Osteocyte (in vitro differentiated cells): ENCODE measurements around the gene EIF3I. TPM values are rescaled to one million over a fixed set of nuclear protein-coding genes. Genes with fewer than 3 reads are reported as not detected.

ENCODE experiments used
- DNase-seq: peaks from one replicate; pipeline ENCODE4 v3.0.0; 2021; ENCODE audit warnings: mixed read lengths; ENCODE audit not compliant: unreplicated experiment; ENCODE audit errors: extremely low spot score
- H3K27ac Mint-ChIP-seq: one replicate; pipeline ENCODE4 v1.8.0; 2021; ENCODE audit warnings: mild to moderate bottlenecking, mixed read lengths; ENCODE audit not compliant: unreplicated experiment
- H3K27me3 Mint-ChIP-seq: one replicate; pipeline ENCODE4 v1.8.0; 2021; ENCODE audit warnings: mixed read lengths; ENCODE audit not compliant: unreplicated experiment
- H3K36me3 Mint-ChIP-seq: one replicate; pipeline ENCODE4 v1.8.0; 2021; ENCODE audit warnings: mixed read lengths; ENCODE audit not compliant: unreplicated experiment
- H3K4me1 Mint-ChIP-seq: one replicate; pipeline ENCODE4 v1.8.0; 2021; ENCODE audit warnings: mixed read lengths; ENCODE audit not compliant: unreplicated experiment
- H3K4me3 Mint-ChIP-seq: one replicate; pipeline ENCODE4 v1.8.0; 2021; ENCODE audit warnings: mild to moderate bottlenecking, moderate library complexity, mixed read lengths; ENCODE audit not compliant: unreplicated experiment
- H3K9me3 Mint-ChIP-seq: one replicate; pipeline ENCODE4 v1.8.0; 2021; ENCODE audit warnings: mixed read lengths; ENCODE audit not compliant: unreplicated experiment
- CTCF ChIP-seq: fragments of 200-600 bp; sonication (generic); IDR thresholded peaks from 2 replicates; pipeline ENCODE4 v1.5.0; 2021; ENCODE audit warnings: antibody characterized with exemption, mild to moderate bottlenecking, moderate library complexity
- total RNA-seq: library from RNA; stranded (reverse); gene quantifications from 2 replicates; pipeline ENCODE4 v1.2.1, GENCODE V29; 2021

Gene EIF3I
- total RNA-seq, 1 donor from 2014 or later, result 163 TPM

DNA sequence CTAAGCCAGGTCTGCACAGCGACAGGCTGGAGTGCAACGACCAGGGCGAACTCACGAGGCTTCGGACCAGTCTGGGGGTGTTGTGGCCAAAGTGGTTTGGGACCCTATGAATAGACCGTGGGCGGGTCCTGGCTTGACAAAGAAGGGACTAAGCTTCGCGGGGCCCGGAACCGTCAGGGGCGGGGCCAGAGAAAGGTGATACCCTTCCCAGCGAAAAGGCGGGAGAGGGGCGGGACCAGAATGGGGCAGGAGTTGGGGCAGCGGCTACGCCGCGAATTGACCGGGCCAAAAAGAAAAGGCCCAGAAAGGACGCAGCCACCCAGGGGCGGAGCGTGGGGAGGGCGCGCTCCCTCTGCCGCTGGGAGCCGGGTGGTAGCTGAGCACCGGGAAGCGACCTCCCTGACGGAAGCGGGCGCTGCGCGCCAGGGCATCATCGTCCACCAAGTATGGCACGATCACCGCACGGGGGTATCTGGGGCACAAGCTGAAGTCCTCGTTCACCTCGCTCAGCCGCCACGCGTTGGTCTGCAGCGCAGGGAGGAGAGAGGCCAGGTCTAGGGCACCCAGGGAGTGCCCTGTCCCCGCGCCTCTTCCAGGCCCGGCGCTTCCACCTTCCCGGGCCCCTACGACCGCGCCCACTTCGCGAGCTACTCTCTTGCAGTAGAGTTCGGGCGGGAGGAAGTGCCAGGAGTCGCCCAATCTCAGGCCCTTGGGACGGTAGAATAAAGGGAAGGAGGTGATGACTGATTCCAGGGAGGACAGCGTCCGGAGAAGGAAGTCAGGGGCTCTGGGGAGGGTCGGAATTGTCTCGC, 18.1 kb downstream of the EIF3I start:
- no peaks in the 10 kb centered on the region for H3K36me3 Mint-ChIP-seq
- peaks cover 31% of the 10 kb centered on the region for H3K4me1 Mint-ChIP-seq

DNA sequence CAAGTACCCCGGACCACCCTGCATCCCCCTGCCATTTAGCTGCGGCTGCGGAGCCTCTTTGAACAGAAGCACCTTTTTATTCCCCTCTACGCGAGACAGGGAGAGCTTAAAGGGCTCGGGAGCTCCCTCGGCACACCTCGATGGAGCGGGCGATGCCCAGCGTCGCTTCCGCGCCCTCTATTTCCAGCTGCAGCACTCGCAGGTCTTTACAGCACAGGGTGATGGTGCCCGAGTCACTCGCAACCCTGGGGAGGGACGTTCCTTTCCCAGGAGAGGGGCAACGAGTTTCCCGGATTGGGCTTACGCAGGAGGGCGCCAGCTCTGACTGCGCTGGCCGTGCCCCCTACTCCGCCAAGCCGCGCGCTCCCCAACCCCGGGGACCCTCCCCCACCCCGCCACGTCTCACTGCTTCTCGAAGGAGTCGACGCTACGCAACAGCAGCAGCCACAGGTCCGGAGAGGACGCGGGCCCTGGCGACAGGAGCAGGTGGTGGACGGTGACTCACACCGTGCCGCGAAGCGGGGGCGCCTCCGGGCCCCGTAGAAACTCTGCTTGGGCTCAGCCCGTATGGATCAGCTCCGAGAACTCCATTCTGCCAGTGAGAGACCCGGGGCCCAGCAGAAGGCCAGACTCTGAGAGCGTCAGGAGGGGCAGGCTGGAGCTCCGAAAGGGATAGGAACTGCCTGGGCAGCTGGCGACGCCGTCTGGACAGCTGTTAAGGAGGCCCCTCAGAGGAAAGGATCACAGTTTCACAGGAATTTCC, 19.0 kb downstream of the EIF3I start:
- H3K4me3 Mint-ChIP-seq, result peak overlapping the region; percentile 88
- peaks cover 29% of the 10 kb centered on the region for H3K4me1 Mint-ChIP-seq
- peak overlapping the region; percentile 93 for H3K27ac Mint-ChIP-seq
- H3K36me3 Mint-ChIP-seq, result no peaks in the 10 kb centered on the region
- no peaks in the 10 kb centered on the region for H3K9me3 Mint-ChIP-seq
- no peak for TF ChIP-seq CTCF
- peak; percentile 86 for DNase-seq
- no peaks in the 10 kb centered on the region for H3K27me3 Mint-ChIP-seq

More for the DNA sequence above, 18.1 kb downstream of the EIF3I start:
- Mint-ChIP-seq H3K27me3 (no peaks in the 10 kb centered on the region), H3K9me3 (no peaks in the 10 kb centered on the region), H3K27ac (peak overlapping the region; percentile 93), H3K4me3 (peak overlapping the region; percentile 88)
- DNase-seq, result peak; percentile 88
- TF ChIP-seq CTCF, result peak; percentile 25

DNA sequence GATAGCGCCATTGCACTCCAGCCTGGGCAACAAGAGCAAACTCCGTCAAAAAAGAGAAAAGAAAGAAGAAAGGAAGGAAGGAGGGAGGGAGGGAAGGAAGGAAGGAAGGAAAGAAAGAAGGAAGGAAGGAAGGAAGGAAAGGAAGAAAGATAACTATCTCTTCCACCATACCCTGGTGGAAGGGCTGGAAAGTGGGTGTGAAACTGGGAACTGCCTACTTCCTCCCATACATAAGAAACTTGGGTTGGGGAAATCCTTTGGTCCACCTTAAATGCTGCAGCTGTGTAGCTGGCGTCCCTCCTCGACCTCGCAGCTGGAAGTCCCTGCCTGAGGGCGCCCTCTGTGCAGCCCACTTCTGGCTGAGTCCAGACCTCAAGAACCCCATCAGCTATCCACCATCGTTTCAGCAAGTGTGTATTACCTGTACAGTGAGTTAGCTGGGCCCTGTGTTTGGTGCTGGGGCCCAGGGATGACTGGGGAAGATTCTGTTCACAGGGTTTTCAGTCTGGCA, 20.2 kb downstream of the EIF3I start:
- no peaks in the 10 kb centered on the region for H3K9me3 Mint-ChIP-seq
- no peaks in the 10 kb centered on the region for H3K36me3 Mint-ChIP-seq
- TF ChIP-seq CTCF, result no peak
- H3K4me3 Mint-ChIP-seq, result no peak overlapping the region
- peaks cover 37% of the 10 kb centered on the region for H3K4me1 Mint-ChIP-seq
- no peaks in the 10 kb centered on the region for H3K27me3 Mint-ChIP-seq
- peak overlapping the region; percentile 71 for H3K27ac Mint-ChIP-seq
- no peak for DNase-seq

DNA sequence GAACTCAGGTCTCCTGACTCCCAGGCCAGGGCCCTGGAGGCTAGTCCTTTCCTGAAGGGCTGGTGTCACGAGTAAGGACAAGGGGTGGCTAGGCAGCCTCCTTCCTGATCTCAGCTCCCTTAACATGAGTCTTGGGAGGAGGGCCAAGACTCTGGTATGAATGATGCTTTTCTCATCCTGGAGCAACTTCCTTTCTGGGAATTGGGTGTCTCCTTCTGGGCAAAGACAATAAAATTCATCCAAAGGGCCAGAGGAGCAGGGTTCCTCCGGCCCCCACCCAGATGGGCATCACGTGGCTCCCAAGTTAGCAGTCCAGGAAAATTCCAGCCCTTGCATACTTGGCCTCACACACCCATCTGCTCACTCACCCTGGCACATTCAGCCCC, 24.7 kb downstream of the EIF3I start, which contains the start of gene FAM167B:
TSS of gene FAM167B (plus strand) at position 335 of the 386 bp plus-strand sequence. CDS start 200 bp downstream, outside the sequence.
- Mint-ChIP-seq H3K4me3 (no peak within 1 kb of the TSS), H3K27ac (peak within 1 kb of the TSS; percentile 68), H3K27me3 (no peaks in the 10 kb centered on the region), H3K4me1 (peaks cover 40% of the 10 kb centered on the region), H3K36me3 (no peaks in the 10 kb centered on the region), H3K9me3 (no peaks in the 10 kb centered on the region)
- DNase-seq, result no peak
- no peak for TF ChIP-seq CTCF

- H3K4me1 Mint-ChIP-seq, result peaks cover 35% of the 10 kb centered on the region
- no peaks in the 10 kb centered on the region for H3K27me3 Mint-ChIP-seq
- H3K36me3 Mint-ChIP-seq, result no peaks in the 10 kb centered on the region
- no peak for DNase-seq
- no peaks in the 10 kb centered on the region for H3K9me3 Mint-ChIP-seq
- peak overlapping the region; percentile 68 for H3K27ac Mint-ChIP-seq
- no peak overlapping the region for H3K4me3 Mint-ChIP-seq
- TF ChIP-seq CTCF, result no peak
Observed at GRCh38 chr1:32247452-32247851, 25.2 kb downstream of the EIF3I start.
